AG20443 (cell line): ENCODE results near the gene LAMA1.
"Not testable (repeated sequence)": the region's sequence is repeated elsewhere in the genome, so short reads cannot be mapped to it uniquely, and the experiment has no call there.

Experiments
- DNase-seq: peaks from one replicate; pipeline ENCODE4 v3.0.0; 2012; ENCODE audit warnings: low spot score, mixed read lengths

The LAMA1 gene

GRCh38 chr18:6949800-6950586, 167.6 kb downstream of the LAMA1 start:
- DNase-seq, result no peak

GRCh38 chr18:6948281-6949055, 169.1 kb downstream of the LAMA1 start:
- DNase-seq, result no peak

- no peak for DNase-seq
Measured at GRCh38 chr18:6947338-6948030, 170.1 kb downstream of the LAMA1 start.

GRCh38 chr18:6943143-6943542, 174.5 kb downstream of the LAMA1 start:
- no peak for DNase-seq

GRCh38 chr18:6942742-6943141, 174.9 kb downstream of the LAMA1 start:
- DNase-seq, result no peak

GRCh38 chr18:6941996-6942395, 175.6 kb downstream of the LAMA1 start:
- DNase-seq, result no peak

- no peak for DNase-seq
Measured at GRCh38 chr18:6940451-6940850, 177.1 kb downstream of the LAMA1 start.

- DNase-seq, result no peak
Measured at GRCh38 chr18:6939972-6940371, 177.6 kb downstream of the LAMA1 start.

- not testable (repeated sequence) for DNase-seq
Measured at GRCh38 chr18:6938403-6938802, 179.2 kb downstream of the LAMA1 start.

- DNase-seq, result no peak
Measured at GRCh38 chr18:6938003-6938402, 179.6 kb downstream of the LAMA1 start.

GRCh38 chr18:6934859-6935258, 182.7 kb downstream of the LAMA1 start:
- no peak for DNase-seq

- DNase-seq, result no peak
Measured at GRCh38 chr18:6929370-6930102, 188.1 kb downstream of the LAMA1 start.

GRCh38 chr18:6928359-6928758, 189.2 kb downstream of the LAMA1 start:
- DNase-seq, result no peak

GRCh38 chr18:6927153-6927552, 190.4 kb downstream of the LAMA1 start:
- no peak for DNase-seq

- no peak for DNase-seq
Measured at GRCh38 chr18:6923220-6923619, 194.4 kb downstream of the LAMA1 start.

- DNase-seq, result no peak
Measured at GRCh38 chr18:6921571-6921970, 196.0 kb downstream of the LAMA1 start.

- DNase-seq, result peak; percentile 77
Measured at GRCh38 chr18:6920099-6920955, 197.3 kb downstream of the LAMA1 start.

GRCh38 chr18:6917072-6917471, 200.5 kb downstream of the LAMA1 start:
- DNase-seq, result no peak

GRCh38 chr18:6901286-6901926, 216.2 kb downstream of the LAMA1 start:
- no peak for DNase-seq

- no peak for DNase-seq
Measured at GRCh38 chr18:6891788-6892187, 225.8 kb downstream of the LAMA1 start.
